ENCODE data around the gene TMEM272.

Gene TMEM272

GRCh38 chr13:51778392-51778791, 66.6 kb downstream of the TMEM272 start:
- TF ChIP-seq POLR2AphosphoS5 (IDR thresholded peaks at IDR 0.05; ENCODE audit: low read depth), result no peak
- Histone ChIP-seq H3K27me3 (ENCODE audit: insufficient read depth, poor library complexity, severe bottlenecking) (no peaks in the 10 kb centered on the region), H3K4me3 (replicated peaks; ENCODE audit: insufficient read depth, low read length) (no peak overlapping the region), H3K27ac (replicated peaks) (no peak overlapping the region)
- DNase-seq (ENCODE audit: low read depth in 1 of 2, low spot score in 1 of 2), result no peak

GRCh38 chr13:51777921-51778320, 67.1 kb downstream of the TMEM272 start:
- TF ChIP-seq GABPA (IDR thresholded peaks at IDR 0.05; ENCODE audit: low read depth), result no peak
- TF ChIP-seq POLR2AphosphoS5 (IDR thresholded peaks at IDR 0.05; ENCODE audit: low read depth), result no peak
- no peak for TF ChIP-seq REST (IDR thresholded peaks at IDR 0.05; ENCODE audit: insufficient replicate concordance, low read depth)
- TF ChIP-seq SPI1 (IDR thresholded peaks at IDR 0.05; ENCODE audit: borderline replicate concordance, low read depth), result no peak
- TF ChIP-seq CTCF (IDR thresholded peaks at IDR 0.05; ENCODE audit: insufficient read depth, low read length), result no peak
- Histone ChIP-seq H3K4me3 (replicated peaks; ENCODE audit: insufficient read depth, low read length) (no peak overlapping the region), H3K27me3 (ENCODE audit: insufficient read depth, poor library complexity, severe bottlenecking) (no peaks in the 10 kb centered on the region), H3K27ac (replicated peaks) (no peak overlapping the region)
- no peak for DNase-seq (ENCODE audit: low read depth in 1 of 2, low spot score in 1 of 2)

- Histone ChIP-seq H3K4me3 (replicated peaks; ENCODE audit: insufficient read depth, low read length) (no peak overlapping the region), H3K27me3 (ENCODE audit: insufficient read depth, poor library complexity, severe bottlenecking) (no peaks in the 10 kb centered on the region), H3K27ac (replicated peaks) (no peak overlapping the region)
- TF ChIP-seq REST (IDR thresholded peaks at IDR 0.05; ENCODE audit: insufficient replicate concordance, low read depth) (no peak), SPI1 (IDR thresholded peaks at IDR 0.05; ENCODE audit: borderline replicate concordance, low read depth) (no peak), POLR2AphosphoS5 (IDR thresholded peaks at IDR 0.05; ENCODE audit: low read depth) (no peak), CTCF (IDR thresholded peaks at IDR 0.05; ENCODE audit: insufficient read depth, low read length) (no peak), GABPA (IDR thresholded peaks at IDR 0.05; ENCODE audit: low read depth) (no peak)
- no peak for DNase-seq (ENCODE audit: low read depth in 1 of 2, low spot score in 1 of 2)
Observed at GRCh38 chr13:51776179-51776578, 68.8 kb downstream of the TMEM272 start.

GRCh38 chr13:51773515-51773914, 71.5 kb downstream of the TMEM272 start:
- no peak for DNase-seq (ENCODE audit: low read depth in 1 of 2, low spot score in 1 of 2)
- Histone ChIP-seq H3K27me3 (ENCODE audit: insufficient read depth, poor library complexity, severe bottlenecking) (no peaks in the 10 kb centered on the region), H3K27ac (replicated peaks) (no peak overlapping the region), H3K4me3 (replicated peaks; ENCODE audit: insufficient read depth, low read length) (no peak overlapping the region)
- TF ChIP-seq SPI1 (IDR thresholded peaks at IDR 0.05; ENCODE audit: borderline replicate concordance, low read depth) (no peak), POLR2AphosphoS5 (IDR thresholded peaks at IDR 0.05; ENCODE audit: low read depth) (no peak), REST (IDR thresholded peaks at IDR 0.05; ENCODE audit: insufficient replicate concordance, low read depth) (no peak), CTCF (IDR thresholded peaks at IDR 0.05; ENCODE audit: insufficient read depth, low read length) (no peak), GABPA (IDR thresholded peaks at IDR 0.05; ENCODE audit: low read depth) (no peak)

Data from HL-60 (cell line).